ENCODE measurements around the gene CFAP141.

The CFAP141 gene

GRCh38 chr1:154182344-154183045, 23.6 kb downstream of the CFAP141 start (continued):
- TF ChIP-seq AEBP2 (tag by site-specific recombination; IDR thresholded peaks at IDR 0.05; ENCODE audit: borderline replicate concordance) (no peak), ZNF544 (tag by site-specific recombination; IDR thresholded peaks at IDR 0.05) (no peak), ZNF148 (tag by site-specific recombination; IDR thresholded peaks at IDR 0.05; ENCODE audit: borderline replicate concordance) (no peak), KLF1 (tag by site-specific recombination; IDR thresholded peaks at IDR 0.05) (peak; percentile 49; the same call in 1 of the 2 replicates), ZNF423 (tag by site-specific recombination; IDR thresholded peaks at IDR 0.05) (0 out of 2 replicates have a peak, but pooled peaks have one; percentile 3), ZFP41 (tag by site-specific recombination; IDR thresholded peaks at IDR 0.05; ENCODE audit: borderline replicate concordance) (no peak), ZNF362 (tag by site-specific recombination; IDR thresholded peaks at IDR 0.05) (0 out of 2 replicates have a peak, but pooled peaks have one; percentile 62), YY2 (tag by site-specific recombination; IDR thresholded peaks at IDR 0.05) (0 out of 2 replicates have a peak, but pooled peaks have one; percentile 41), ZFP69B (tag by site-specific recombination; IDR thresholded peaks at IDR 0.05) (no peak), ZNF561 (tag by site-specific recombination; IDR thresholded peaks at IDR 0.05; ENCODE audit: borderline replicate concordance) (no peak), CTCF (tag by site-specific recombination; IDR thresholded peaks at IDR 0.05) (peak; percentile 78), ZBTB20 (tag by site-specific recombination; IDR thresholded peaks at IDR 0.05) (peak; percentile 100), KLF10 (tag by site-specific recombination; IDR thresholded peaks at IDR 0.05) (no peak), REPIN1 (tag by site-specific recombination; IDR thresholded peaks at IDR 0.05; ENCODE audit: low read depth) (0 out of 2 replicates have a peak, but pooled peaks have one; percentile 25), EGR2 (tag by site-specific recombination; IDR thresholded peaks at IDR 0.05; ENCODE audit: low read depth) (peak; percentile 39; the same call in 1 of the 2 replicates), ZNF785 (tag by site-specific recombination; IDR thresholded peaks at IDR 0.05) (peak; percentile 70; the same call in 1 of the 2 replicates), ZNF335 (tag by site-specific recombination; conservative IDR thresholded peaks at IDR 0.05) (peak; percentile 72)
- TF ChIP-seq, protein P1, sequence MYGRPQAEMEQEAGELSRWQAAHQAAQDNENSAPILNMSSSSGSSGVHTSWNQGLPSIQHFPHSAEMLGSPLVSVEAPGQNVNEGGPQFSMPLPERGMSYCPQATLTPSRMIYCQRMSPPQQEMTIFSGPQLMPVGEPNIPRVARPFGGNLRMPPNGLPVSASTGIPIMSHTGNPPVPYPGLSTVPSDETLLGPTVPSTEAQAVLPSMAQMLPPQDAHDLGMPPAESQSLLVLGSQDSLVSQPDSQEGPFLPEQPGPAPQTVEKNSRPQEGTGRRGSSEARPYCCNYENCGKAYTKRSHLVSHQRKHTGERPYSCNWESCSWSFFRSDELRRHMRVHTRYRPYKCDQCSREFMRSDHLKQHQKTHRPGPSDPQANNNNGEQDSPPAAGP (tag by site-specific recombination; IDR thresholded peaks at IDR 0.05) = no peak; the same call in 1 of the 2 replicates
- TF ChIP-seq, protein P2, sequence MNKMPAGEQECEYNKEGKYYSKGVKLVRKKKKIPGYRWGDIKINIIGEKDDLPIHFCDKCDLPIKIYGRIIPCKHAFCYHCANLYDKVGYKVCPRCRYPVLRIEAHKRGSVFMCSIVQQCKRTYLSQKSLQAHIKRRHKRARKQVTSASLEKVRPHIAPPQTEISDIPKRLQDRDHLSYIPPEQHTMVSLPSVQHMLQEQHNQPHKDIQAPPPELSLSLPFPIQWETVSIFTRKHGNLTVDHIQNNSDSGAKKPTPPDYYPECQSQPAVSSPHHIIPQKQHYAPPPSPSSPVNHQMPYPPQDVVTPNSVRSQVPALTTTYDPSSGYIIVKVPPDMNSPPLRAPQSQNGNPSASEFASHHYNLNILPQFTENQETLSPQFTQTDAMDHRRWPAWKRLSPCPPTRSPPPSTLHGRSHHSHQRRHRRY (tag by site-specific recombination; IDR thresholded peaks at IDR 0.05) = peak; percentile 21; the same call in 1 of the 2 replicates
- TF ChIP-seq, protein P3, sequence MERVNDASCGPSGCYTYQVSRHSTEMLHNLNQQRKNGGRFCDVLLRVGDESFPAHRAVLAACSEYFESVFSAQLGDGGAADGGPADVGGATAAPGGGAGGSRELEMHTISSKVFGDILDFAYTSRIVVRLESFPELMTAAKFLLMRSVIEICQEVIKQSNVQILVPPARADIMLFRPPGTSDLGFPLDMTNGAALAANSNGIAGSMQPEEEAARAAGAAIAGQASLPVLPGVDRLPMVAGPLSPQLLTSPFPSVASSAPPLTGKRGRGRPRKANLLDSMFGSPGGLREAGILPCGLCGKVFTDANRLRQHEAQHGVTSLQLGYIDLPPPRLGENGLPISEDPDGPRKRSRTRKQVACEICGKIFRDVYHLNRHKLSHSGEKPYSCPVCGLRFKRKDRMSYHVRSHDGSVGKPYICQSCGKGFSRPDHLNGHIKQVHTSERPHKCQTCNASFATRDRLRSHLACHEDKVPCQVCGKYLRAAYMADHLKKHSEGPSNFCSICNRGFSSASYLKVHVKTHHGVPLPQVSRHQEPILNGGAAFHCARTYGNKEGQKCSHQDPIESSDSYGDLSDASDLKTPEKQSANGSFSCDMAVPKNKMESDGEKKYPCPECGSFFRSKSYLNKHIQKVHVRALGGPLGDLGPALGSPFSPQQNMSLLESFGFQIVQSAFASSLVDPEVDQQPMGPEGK (tag by site-specific recombination; IDR thresholded peaks at IDR 0.05) = peak; percentile 65
- TF ChIP-seq, protein P4, sequence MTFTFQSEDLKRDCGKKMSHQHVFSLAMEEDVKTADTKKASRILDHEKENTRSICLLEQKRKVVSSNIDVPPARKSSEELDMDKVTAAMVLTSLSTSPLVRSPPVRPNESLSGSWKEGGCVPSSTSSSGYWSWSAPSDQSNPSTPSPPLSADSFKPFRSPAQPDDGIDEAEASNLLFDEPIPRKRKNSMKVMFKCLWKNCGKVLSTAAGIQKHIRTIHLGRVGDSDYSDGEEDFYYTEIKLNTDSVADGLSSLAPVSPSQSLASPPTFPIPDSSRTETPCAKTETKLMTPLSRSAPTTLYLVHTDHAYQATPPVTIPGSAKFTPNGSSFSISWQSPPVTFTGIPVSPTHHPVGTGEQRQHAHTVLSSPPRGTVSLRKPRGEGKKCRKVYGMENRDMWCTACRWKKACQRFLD (tag by site-specific recombination; IDR thresholded peaks at IDR 0.05) = no peak
